Smooth muscle cell of the coronary artery (primary cell): ENCODE results near the gene PCYT2. TPM values are rescaled to one million over a fixed set of nuclear protein-coding genes. Genes with fewer than 3 reads are reported as not detected.

Experiments
- total RNA-seq: library from RNA; depleted of rRNA; stranded (reverse); fragments of >200 nt; gene quantifications from 2 replicates; pipeline ENCODE4 v1.2.3, GENCODE V29; 2014; ENCODE audit warnings: low replicate concordance

PCYT2 gene
- total RNA-seq: 42.8 and 43.9 TPM in 2 replicates

DNA sequence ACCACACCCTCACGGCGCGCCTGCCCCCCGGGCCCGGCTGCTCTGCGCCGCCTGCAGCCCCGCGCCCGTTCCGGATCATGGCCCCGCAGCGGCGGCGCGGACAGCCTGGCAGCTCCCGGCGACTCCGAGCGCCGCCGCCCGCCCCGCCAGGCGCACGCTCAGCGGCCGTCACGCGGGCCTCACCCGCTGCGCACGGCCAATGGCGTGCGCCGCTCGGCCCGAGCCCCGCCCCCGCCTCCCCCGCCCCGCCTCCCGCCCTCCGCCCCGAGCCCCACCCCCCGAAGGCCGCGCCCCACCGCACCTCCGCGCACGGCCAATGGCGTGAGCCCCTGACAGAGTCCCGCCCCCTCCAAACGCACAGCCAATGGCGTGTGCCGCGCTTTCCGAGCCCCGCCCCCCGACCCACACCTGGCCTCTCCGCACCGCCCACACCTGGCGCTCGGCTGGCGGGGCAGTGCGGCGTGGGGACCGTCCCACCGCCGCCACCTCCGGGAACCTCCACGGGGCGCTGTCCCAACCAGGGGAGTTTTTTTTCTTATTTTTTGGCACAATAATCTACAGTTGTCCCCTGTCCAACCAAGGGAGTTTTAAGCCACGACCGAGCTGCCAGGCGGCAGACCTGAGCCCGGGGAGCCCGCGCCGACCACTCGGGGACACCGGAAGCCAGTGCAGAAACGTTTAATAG lies at the start of gene PCYT2:
PCYT2 (minus strand) TSS at position 123 of the 685 bp plus-strand sequence; CDS start at position 79, 44 bp downstream.

GRCh38 chr17:81947189-81947588 lies 36.0 kb upstream of the PCYT2 start, which contains the start of gene MYADML2:
Gene MYADML2, minus strand, starts transcription at chr17:81947233. Its CDS starts 5,492 bp downstream, at chr17:81941741.

DNA sequence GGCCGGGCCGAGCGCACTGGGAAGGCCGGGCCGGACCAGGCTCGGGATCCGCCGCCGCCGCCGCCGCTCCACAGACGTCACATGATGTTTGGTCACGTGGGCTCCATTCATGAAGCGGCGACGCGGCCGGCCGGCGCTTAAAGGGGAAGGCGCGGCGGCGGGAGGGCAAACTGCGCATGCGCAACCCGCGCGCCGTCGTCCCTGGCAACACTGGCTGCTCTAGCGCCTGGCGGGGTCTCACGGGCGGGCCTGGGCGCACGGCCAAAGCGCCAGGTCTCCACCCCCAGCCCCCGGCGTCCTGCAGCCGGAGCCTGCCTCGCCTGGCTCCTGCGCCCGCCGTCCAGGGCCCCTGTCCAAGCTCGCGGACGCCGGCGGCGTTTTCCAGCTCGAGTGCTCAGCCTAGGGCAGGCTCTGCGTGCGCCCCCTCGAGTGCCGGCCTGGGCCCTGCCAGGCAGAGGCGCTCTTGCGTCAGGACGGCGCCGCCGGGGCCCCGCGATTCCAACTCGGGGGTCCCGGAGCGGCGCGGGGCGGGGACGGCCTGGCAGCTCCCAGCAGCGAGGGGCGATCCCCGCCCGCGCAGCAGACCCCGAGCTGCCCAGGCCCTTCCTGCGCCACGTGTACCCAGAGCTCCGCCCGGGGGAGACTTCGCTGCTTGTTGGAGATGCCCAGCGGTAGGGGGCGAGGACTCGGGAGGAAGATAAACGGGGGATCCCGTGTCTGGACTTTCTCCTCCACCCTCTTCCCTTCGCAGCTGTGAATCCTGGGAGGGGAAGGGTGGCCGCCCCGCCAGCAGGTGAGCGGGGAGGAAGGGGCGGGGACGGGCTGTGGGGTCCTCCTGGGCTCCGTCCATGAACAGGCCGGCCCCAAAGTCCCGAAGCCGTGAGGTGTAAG lies 16.7 kb upstream of the PCYT2 start, which contains the start of gene MAFG:
MAFG (minus strand) TSS at position 83 of the 891 bp plus-strand sequence. CDS start 4,550 bp downstream, outside the sequence.

DNA sequence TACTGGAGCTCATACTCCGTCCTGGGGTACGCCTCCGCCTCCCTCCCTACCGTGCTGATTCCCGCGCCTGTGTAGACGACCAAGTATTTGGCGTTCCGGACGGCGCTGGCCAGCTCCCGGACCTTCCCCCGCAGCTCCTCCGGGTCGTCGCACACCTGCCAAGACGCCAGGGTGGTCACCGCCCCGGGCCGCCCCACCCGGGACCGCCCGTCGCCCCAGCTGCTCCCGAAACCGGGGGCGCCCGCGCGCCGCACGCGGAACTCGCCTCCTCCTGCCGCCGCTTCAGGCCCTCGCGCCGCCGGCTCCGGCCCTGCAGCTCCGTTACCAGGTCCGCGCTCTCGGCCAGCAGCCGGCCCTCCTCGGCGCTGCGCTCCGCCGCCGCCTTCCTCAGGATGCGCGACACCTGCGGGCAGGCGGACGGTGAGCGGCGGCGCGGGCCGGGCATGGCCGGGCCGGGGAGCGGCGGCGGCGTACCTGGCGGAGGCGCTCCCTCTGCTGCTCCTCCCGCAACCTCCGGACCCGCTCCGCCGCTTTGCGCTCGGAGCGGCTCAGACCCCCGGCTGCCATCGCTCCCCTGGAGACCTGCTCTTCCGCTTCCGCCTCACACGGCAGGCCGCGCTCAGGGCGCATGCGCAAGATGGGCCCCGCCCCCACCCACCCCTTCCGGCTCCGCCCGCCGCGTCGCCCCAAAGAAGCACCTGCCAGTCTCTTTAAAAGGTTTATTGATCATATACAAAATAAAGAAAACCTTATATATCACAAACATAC lies 6.5 kb upstream of the PCYT2 start, which contains the start of gene SIRT7:
SIRT7 (minus strand) TSS at position 612 of the 768 bp plus-strand sequence; CDS start at position 567, 45 bp downstream.

DNA sequence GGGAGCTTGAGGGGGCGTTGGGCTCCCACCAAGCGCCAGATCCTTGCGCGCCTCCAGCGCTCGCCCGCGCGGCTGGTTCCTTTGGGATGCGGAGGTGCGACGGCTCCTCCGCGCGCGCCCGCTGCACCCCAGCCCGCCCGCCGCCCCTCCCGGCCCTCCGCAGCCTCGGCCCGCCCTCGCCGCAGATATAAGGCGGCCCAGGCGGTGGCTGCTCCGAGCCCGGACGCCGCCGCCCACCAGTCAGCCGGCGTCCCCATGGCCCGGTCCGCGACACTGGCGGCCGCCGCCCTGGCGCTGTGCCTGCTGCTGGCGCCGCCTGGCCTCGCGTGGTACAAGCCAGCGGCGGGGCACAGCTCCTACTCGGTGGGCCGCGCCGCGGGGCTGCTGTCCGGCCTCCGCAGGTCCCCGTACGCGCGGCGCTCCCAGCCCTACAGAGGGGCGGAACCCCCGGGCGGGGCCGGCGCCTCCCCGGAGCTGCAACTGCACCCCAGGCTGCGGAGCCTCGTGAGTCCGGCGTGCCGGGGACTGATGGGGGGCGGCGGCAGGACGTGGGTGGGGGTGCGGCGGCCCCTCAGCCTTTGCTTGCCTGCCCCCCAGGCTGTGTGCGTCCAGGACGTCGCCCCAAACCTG lies 9.1 kb downstream of the PCYT2 start, which contains the start of gene NPB:
NPB (plus strand) TSS at position 216 of the 630 bp plus-strand sequence; CDS start at position 256, 40 bp downstream.

DNA sequence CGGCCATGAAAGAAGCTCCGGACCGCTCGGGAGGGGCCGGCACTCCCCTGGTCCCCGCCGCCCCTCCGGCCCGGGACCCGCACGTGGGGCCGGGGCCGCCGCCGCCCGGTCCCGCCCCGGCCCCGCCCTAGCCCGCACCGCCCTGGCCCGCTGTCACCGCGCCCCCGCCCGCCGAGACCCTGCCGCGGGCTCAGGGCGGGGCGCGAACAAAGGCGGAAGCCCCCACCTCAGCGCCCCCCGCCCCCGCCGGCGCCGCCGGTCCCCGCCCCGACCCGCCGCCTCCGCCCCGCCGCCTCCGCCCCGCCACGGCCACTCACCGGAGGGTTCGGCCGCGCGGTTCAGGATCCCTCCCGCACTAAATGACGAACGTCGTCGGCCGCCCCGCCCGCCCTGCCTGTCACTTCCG lies 40.2 kb downstream of the PCYT2 start, which contains the start of gene ARHGDIA:
ARHGDIA (minus strand) TSS at position 357 of the 406 bp plus-strand sequence. CDS start 1,407 bp downstream, outside the sequence.

DNA sequence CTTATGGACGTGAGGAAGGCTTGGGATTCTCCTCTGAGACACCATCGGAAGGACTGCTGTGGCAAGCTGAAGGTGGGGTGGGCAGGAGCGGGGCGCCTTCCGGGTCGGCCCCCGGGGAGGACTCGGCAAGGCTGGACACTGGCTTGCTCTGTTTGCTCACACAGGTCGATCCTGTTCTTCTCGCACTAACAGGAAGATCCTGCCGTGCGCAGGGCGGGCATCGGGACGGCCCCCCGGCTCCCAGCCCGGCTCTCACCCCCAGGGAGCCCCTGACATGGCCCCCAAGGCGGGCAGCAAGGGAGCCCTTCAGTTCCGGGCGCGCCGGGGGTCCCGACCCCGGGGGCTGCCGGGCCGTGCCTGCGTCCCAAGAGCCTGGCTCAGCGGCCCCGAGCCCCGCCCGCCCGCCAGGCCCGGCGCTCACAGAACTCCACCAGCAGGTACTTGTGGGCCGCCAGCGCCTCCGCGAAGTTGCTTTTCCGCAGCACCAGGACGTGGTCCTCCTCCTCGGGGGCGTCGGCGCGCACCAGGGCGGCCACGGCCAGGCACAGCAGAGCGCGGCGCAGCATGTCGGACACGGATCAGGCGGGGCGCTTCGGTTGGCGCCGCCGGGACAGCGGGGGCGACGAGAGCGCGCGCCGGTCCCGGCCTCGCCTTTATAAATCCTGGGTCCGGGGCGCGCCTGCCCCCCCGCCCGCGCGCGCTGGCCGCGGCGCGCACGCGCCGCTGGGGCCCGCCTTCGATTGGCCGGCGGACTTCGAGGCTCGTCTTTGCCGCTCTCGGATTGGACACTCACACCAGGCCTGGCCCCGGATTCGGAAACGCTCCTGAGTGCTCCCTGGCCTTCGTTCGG lies 51.1 kb downstream of the PCYT2 start, which contains the start of gene P4HB:
P4HB (minus strand) TSS at position 630 of the 850 bp plus-strand sequence; CDS start at position 566, 64 bp downstream.

Other genes with a start within 250 kb of the PCYT2 start
- 26.7 and 35.1 TPM in 2 replicates for gene OXLD1, start 244.8 kb downstream of the PCYT2 start, total RNA-seq
- 3.3 and 7.1 TPM in 2 replicates for gene CCDC137, start 244.7 kb downstream of the PCYT2 start, total RNA-seq
- 16.7 and 42.8 TPM in 2 replicates for gene ARL16, start 227.6 kb downstream of the PCYT2 start, total RNA-seq
- 53.1 and 66.2 TPM in 2 replicates for gene HGS, start 227.4 kb downstream of the PCYT2 start, total RNA-seq
- gene MRPL12, start 208.0 kb downstream of the PCYT2 start, total RNA-seq: 2.0 and 12.9 TPM in 2 replicates
- gene SLC25A10, start 199.1 kb downstream of the PCYT2 start, total RNA-seq: 4.7 and 11.3 TPM in 2 replicates
- not detected in 2 replicates for gene GCGR, start 107.2 kb downstream of the PCYT2 start, total RNA-seq
- 85.4 and 140 TPM in 2 replicates for gene MCRIP1, start 78.1 kb downstream of the PCYT2 start, total RNA-seq
- gene PPP1R27, start 76.3 kb downstream of the PCYT2 start, total RNA-seq: 0.15 TPM in 1 of 2 replicates, not detected in the other
- 997 and 1,224 TPM in 2 replicates for gene P4HB, start 50.9 kb downstream of the PCYT2 start, total RNA-seq
- 31.6 and 123 TPM in 2 replicates for gene ARHGDIA, start 40.1 kb downstream of the PCYT2 start, total RNA-seq
- 86.2 and 152 TPM in 2 replicates for gene ALYREF, start 19.8 kb downstream of the PCYT2 start, total RNA-seq
- gene ANAPC11, start 19.7 kb downstream of the PCYT2 start, total RNA-seq: 269 and 333 TPM in 2 replicates
- gene NPB, start 9.2 kb downstream of the PCYT2 start, total RNA-seq: 0.23 and 0.38 TPM in 2 replicates
- gene SIRT7, start 6.8 kb upstream of the PCYT2 start, total RNA-seq: 12.5 and 13.0 TPM in 2 replicates
- gene MAFG, start 16.3 kb upstream of the PCYT2 start, total RNA-seq: 13.7 and 15.0 TPM in 2 replicates
- gene PYCR1, start 25.9 kb upstream of the PCYT2 start, total RNA-seq: 71.8 and 225 TPM in 2 replicates
- gene MYADML2, start 35.8 kb upstream of the PCYT2 start, total RNA-seq: not detected in 2 replicates
- 0.08 TPM in 1 of 2 replicates, not detected in the other for gene NOTUM, start 49.8 kb upstream of the PCYT2 start, total RNA-seq
- 18.5 and 30.4 TPM in 2 replicates for gene ASPSCR1, start 66.2 kb upstream of the PCYT2 start, total RNA-seq
- 15.1 and 40.5 TPM in 2 replicates for gene CENPX, start 111.5 kb upstream of the PCYT2 start, total RNA-seq
- gene LRRC45, start 111.9 kb upstream of the PCYT2 start, total RNA-seq: 11.9 and 16.7 TPM in 2 replicates
- gene RAC3, start 120.3 kb upstream of the PCYT2 start, total RNA-seq: 6.3 and 18.5 TPM in 2 replicates
- gene DCXR, start 126.3 kb upstream of the PCYT2 start, total RNA-seq: 32.1 and 45.0 TPM in 2 replicates
- 25.6 and 33.3 TPM in 2 replicates for gene RFNG, start 140.4 kb upstream of the PCYT2 start, total RNA-seq
- gene GPS1, start 140.5 kb upstream of the PCYT2 start, total RNA-seq: 78.2 and 111 TPM in 2 replicates
- 44.9 and 48.1 TPM in 2 replicates for gene DUS1L, start 154.4 kb upstream of the PCYT2 start, total RNA-seq
- gene FASN, start 186.8 kb upstream of the PCYT2 start, total RNA-seq: 38.4 and 89.0 TPM in 2 replicates